ENCODE measurements around the gene REEP1. TPM values are rescaled to one million over a fixed set of nuclear protein-coding genes. Genes with fewer than 3 reads are reported as not detected.

Gene REEP1
- total and polyA plus RNA-seq, 9 of the 15 experiments (the other 6 are each of a cell fraction or from before 2014, with no cell fraction given): 0.11 to 0.67 (median 0.13) TPM

DNA sequence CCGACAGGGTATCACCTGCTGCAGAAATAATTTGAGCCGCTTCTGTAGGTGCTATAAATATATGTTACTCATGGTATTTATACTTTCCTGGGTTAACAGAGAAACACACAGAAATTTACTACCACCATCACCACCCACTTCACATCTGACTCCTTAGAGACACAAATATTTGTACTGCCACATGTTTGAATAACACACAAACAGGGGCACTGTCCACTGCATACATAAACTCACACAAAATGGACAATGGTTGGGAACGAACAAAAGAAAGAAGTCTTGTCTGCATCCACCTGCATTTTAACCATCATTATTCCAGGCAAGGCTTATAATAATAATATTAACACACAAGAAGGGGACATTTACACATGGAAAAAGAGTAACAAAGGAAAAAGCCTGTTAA lies 166.1 kb downstream of the REEP1 start:
- no peaks in the 10 kb centered on the region for H3K9me3 ChIP-seq (replicated peaks; ENCODE audit: control insufficient read depth, insufficient read depth, low read depth, low read length)
- no peak for FAIRE-seq
- 91% methylated on average over 3 of the region's 3 CpGs for WGBS (ENCODE audit: insufficient coverage, low coverage, missing lambda C conversion rate)
- H3K79me2 ChIP-seq (ENCODE audit: control insufficient read depth, insufficient read depth, low read length): peaks cover 24% of the 10 kb centered on the region
- no peak overlapping the region for H3K4me2 ChIP-seq (ENCODE audit: insufficient read depth, low read length)
- no peaks in the 10 kb centered on the region for H3K4me1 ChIP-seq (replicated peaks in 1 of 2; ENCODE audit: control insufficient read depth in 2 of 2, insufficient read depth in 2 of 2, low read length in 2 of 2)
- no peaks in the 10 kb centered on the region for H3K9me1 ChIP-seq (ENCODE audit: control insufficient read depth, insufficient read depth, low read length)
- H3K4me3 ChIP-seq: no peak overlapping the region
- H3K9ac ChIP-seq (ENCODE audit: insufficient read depth in 1 of 2, low read depth in 2 of 2, low read length in 2 of 2): no peak overlapping the region
- no peak overlapping the region for H3K27ac ChIP-seq (ENCODE audit: extremely low read depth, low read depth, low read length)
- H3K36me3 ChIP-seq (ENCODE audit: control insufficient read depth, insufficient read depth, low read length): peaks cover 88% of the 10 kb centered on the region
- intact Hi-C loops (cut with micrococcal nuclease): no loop called here
- no peak for TF ChIP-seq ZEB2 (IDR thresholded peaks at IDR 0.05)
- no peak for TF ChIP-seq CBX2 (IDR thresholded peaks at IDR 0.05; ENCODE audit: insufficient read depth, low read length, poor library complexity, severe bottlenecking)
- no peak for TF ChIP-seq HMG20B (CRISPR knock-in tag; IDR thresholded peaks at IDR 0.05)
- no peak for TF ChIP-seq DPF2 (IDR thresholded peaks at IDR 0.05)
- TF ChIP-seq ZNF57 (CRISPR knock-in tag; IDR thresholded peaks at IDR 0.05): no peak
- TF ChIP-seq ZNF175 (CRISPR knock-in tag; IDR thresholded peaks at IDR 0.05; ENCODE audit: low read depth): no peak
- TF ChIP-seq HOXB6 (CRISPR knock-in tag; IDR thresholded peaks at IDR 0.05; ENCODE audit: borderline replicate concordance): no peak
- TF ChIP-seq, protein P1, sequence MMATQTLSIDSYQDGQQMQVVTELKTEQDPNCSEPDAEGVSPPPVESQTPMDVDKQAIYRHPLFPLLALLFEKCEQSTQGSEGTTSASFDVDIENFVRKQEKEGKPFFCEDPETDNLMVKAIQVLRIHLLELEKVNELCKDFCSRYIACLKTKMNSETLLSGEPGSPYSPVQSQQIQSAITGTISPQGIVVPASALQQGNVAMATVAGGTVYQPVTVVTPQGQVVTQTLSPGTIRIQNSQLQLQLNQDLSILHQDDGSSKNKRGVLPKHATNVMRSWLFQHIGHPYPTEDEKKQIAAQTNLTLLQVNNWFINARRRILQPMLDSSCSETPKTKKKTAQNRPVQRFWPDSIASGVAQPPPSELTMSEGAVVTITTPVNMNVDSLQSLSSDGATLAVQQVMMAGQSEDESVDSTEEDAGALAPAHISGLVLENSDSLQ (IDR thresholded peaks at IDR 0.05): no peak
- no peak for TF ChIP-seq GTF2A2 (tag; IDR thresholded peaks at IDR 0.05)
- TF ChIP-seq, protein P2, sequence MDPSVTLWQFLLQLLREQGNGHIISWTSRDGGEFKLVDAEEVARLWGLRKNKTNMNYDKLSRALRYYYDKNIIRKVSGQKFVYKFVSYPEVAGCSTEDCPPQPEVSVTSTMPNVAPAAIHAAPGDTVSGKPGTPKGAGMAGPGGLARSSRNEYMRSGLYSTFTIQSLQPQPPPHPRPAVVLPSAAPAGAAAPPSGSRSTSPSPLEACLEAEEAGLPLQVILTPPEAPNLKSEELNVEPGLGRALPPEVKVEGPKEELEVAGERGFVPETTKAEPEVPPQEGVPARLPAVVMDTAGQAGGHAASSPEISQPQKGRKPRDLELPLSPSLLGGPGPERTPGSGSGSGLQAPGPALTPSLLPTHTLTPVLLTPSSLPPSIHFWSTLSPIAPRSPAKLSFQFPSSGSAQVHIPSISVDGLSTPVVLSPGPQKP (CRISPR knock-in tag; IDR thresholded peaks at IDR 0.05): no peak
- TF ChIP-seq CTBP1 (IDR thresholded peaks at IDR 0.05; ENCODE audit: borderline replicate concordance): no peak
- no peaks in the 10 kb centered on the region for H4K20me1 ChIP-seq (replicated peaks; ENCODE audit: control insufficient read depth, insufficient read depth, low read length)
- in situ Hi-C loops (cut with MboI): no loop called here
- ChIA-PET POLR2A (interaction anchor here (0.6 kb wide), 1 partner anchor 279 kb away, joined by 3 read pairs; no protein-coding TSS in a partner anchor), CTCF (ENCODE audit: low intra/inter-chr PET ratio) (interaction anchor here (0.6 kb wide), 1 partner anchor 524 kb away, joined by 9 read pairs; no protein-coding TSS in a partner anchor)
- H2AFZ ChIP-seq (ENCODE audit: low read depth, low read length): no peak overlapping the region
- H3K27me3 ChIP-seq (ENCODE audit: control insufficient read depth in 2 of 2, insufficient read depth in 2 of 2, low read length in 2 of 2): no peaks in the 10 kb centered on the region
- no peak for DNase-seq (ENCODE audit: extremely low read depth in 1 of 4, low spot score in 3 of 4)
- no peak for ATAC-seq
- no TSS peak for BruUV-seq (replicated peaks)
